ENCODE measurements around the gene REXO2. TPM values are rescaled to one million over a fixed set of nuclear protein-coding genes. Genes with fewer than 3 reads are reported as not detected.

The REXO2 gene
- total RNA-seq, 1 donor from 2014 or later, result 61.5 TPM

DNA sequence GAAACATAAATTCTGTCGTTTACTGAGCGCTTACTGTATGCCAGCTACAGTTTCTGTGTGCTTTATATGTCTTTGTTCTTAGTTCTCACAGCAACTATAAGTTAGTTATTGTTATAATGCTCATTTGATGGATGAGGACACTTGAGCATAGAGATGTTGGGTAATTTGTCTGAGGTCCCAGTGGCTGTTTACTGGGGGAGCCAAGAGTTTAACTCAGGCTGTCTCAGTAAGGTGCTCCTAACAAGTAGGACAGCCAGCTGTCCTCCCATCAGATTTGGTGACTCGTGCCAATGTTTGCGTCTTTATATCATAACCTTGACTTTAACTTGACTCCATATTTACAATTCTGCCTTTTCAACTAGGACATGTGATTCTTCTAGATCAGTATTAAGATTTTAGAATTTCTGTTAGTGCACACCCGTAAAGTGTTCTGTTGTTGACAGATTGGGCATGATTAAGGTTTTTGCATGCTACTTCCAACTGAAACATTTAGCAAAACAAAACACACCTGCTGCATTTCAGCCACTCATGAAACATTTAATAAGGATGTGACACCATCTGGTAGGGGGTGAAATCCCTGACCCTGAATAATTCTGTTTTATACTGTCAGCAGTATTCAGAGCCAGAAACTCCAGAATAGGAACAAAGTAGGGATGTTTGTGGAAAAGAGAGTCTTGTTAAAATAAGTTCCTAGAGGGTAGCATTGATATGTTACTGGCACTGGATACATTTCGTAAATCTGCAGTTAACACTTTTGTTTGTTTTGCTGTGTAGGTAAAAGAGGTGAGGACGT is 1.9 kb downstream of the REXO2 start:
- DNase-seq (ENCODE audit: low spot score), result no peak

- DNase-seq (ENCODE audit: low spot score), result no peak
Observed at GRCh38 chr11:114441921-114442320, 2.7 kb downstream of the REXO2 start.

DNA sequence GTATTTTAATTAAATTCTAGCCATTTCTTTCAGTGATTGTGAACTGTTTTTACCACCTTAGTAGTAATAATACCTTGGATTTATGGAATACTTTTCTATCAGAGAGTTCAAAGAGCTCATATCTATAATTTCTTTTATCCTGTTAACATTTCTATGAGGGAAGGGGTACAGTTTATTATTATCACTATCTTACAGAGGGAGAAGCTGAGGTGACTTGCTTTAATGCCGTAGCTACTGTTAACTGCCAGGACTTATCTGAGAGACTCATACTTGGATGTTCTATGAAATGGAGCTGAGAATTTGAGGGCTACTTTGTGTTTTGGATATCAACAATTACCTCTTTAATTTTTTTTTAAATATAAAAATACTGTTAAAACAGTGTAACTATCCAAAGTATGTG is 3.3 kb downstream of the REXO2 start:
- no peak for DNase-seq (ENCODE audit: low spot score)

DNA sequence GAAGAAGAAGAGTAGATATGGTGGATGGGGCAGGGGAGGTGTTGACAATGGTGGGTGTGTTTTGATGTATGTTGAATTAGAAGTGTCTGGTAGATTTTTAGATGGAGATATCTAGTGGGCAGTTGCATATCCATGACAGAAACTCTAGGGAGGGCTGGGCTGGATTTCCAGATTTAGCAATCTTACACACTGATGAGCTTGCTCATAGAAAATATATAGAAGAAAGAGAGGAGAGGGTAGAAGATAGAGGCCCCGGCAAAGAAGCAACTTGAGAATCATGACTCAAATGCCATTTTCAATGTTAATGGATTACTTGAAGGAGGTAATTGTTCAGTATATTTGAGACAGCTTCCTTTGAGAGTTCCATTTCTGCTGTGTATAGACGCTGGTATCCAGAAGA is 8.2 kb downstream of the REXO2 start:
- no peak for DNase-seq (ENCODE audit: low spot score)

DNA sequence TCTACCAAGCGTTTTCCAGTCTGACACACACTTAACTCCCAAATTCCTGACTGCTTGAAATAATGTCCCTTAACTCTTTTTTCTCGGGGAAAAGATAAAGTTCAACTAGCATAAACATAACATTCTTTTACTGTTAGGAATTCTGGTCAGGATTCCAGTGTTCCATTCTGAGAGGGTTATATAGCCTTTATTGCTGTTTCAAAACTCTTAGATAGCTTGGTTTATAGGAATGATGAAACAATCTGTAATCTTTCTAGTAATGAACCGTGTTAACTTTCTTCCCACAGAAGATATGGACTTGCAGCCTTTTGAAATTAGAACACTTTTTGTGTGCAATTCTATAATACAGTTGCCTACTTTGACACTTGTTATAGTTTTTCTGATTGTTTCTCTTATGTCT is 8.6 kb downstream of the REXO2 start:
- no peak for DNase-seq (ENCODE audit: low spot score)

DNA sequence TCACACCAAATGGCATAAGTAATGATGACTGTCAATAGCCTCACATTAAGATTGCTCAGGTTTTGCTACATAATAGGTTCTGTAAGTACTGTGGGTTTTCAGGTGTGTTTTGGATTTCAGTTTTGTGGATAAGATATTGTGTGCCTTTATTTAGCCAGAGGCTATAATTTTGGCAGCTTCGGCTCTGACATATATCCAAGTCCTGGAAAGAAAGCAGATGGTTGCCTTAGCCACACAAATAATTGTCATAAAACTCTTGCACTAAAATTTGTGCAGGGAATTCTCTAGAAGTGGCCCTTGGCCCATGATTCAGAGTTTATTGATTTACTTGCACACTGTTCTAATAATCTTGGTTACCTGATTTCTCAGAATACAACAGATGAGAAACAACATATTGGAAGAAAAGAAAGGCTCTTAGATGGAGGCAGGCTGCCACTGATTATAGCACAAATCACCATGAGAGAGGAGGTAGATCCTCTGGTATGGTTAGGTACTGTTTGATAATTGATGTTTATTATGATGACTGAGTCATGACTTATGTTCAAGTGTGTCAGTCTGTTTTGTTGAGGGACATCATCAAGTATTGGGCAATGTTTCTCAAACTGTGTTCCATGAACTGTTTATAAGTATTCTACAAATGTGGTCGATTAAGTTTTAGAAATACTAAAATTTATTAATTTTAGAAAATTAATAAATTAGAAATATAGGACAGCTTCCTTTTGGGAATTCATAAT is 9.6 kb downstream of the REXO2 start:
- DNase-seq (ENCODE audit: low spot score), result no peak

GRCh38 chr11:114449845-114450244 is 10.6 kb downstream of the REXO2 start:
- no peak for DNase-seq (ENCODE audit: low spot score)

- DNase-seq (ENCODE audit: low spot score), result no peak
Observed at GRCh38 chr11:114452399-114452798, 13.1 kb downstream of the REXO2 start.

GRCh38 chr11:114463999-114464398 is 24.7 kb downstream of the REXO2 start:
- DNase-seq (ENCODE audit: low spot score), result no peak

DNA sequence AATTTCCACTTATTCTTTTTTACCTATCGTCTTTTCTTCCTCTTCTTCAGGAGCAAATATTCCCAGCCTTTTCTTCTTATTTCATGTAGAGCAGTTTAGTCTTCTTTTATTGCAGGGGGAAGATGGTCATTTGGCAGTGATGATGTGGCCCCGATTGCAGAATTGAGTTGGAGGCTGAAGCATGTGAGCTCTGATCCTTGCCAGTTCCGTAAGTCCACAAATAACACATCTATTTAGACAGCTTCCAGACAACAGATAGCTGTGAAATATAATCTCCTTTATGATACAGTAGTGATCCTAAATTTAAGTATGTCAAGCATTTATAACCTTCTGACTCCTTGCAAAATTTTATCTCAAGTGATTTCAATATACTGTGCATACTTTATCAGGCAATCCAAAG is 27.5 kb downstream of the REXO2 start:
- no peak for DNase-seq (ENCODE audit: low spot score)

- no peak for DNase-seq (ENCODE audit: low spot score)
Observed at GRCh38 chr11:114472661-114473060, 33.4 kb downstream of the REXO2 start.

DNA sequence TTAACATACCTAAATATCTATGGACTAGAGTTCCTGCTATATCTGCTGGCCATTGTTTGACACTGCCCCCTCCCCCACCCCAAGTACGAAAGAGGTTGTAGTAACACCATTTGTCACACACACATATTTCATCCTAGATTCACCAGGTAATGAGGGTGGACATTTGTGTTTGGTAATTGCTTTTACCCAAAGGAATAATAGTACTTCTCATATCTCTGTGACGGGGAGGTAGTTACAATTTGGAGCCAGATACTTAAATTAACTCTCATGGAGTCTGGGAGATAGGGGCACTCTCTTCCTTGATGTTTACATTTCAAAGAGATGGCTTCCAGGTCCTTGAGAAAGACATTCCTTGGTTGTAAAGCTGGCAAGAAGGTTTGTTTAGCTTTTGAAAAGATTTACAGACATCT is 38.7 kb downstream of the REXO2 start:
- DNase-seq (ENCODE audit: low spot score), result no peak

DNA sequence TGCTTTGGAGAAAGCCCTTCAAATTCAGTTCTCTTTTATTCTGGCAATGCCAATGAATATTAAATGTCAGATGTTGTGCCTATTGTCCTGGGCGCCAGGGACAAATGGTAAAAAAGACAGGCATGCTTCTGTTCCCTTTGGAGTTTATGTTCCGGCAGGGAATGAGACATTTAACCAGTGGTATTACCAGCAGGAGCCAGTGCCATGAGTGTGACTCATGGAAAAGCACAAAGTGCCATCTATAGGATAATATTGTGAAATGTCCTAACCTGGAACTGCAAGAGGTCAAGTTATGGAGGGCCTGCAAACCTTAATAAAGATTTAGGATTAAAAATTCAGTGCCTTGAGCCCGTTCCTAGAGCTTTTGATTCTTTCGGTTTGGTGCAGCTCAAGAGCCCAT is 39.5 kb downstream of the REXO2 start:
- no peak for DNase-seq (ENCODE audit: low spot score)

- no peak for DNase-seq (ENCODE audit: low spot score)
Observed at GRCh38 chr11:114479331-114479730, 40.1 kb downstream of the REXO2 start.

GRCh38 chr11:114482114-114482513 is 42.8 kb downstream of the REXO2 start:
- DNase-seq (ENCODE audit: low spot score), result no peak

GRCh38 chr11:114483929-114484328 is 44.7 kb downstream of the REXO2 start:
- DNase-seq (ENCODE audit: low spot score), result no peak

DNA sequence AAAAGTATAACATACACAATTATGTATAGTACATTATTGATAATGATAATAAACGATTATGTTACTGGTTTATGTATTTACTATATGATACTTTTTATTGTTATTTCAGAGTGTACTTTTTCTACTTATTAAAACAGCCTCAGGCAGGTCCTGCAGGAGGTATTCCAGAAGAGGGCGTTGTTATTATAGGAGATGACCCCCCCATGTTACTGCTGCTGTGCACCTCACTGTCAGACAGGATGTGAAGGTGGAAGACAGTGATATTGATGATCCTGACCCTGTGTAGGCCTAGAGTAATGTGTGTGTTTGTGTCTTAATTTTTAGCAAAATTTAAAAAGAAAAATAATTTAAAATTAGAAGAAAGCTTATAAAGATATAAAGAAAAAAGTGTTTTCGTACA is 57.6 kb downstream of the REXO2 start:
- DNase-seq (ENCODE audit: low spot score), result no peak

GRCh38 chr11:114499756-114500155 is 60.5 kb downstream of the REXO2 start:
- DNase-seq (ENCODE audit: low spot score), result no peak

Other genes starting within 250 kb of the REXO2 start
- gene NNMT, start 143.1 kb upstream of the REXO2 start, total RNA-seq, result 49.6 TPM
- 12.3 TPM for gene C11orf71, start 39.0 kb upstream of the REXO2 start, total RNA-seq
- 21.1 TPM for gene RBM7, start 38.8 kb upstream of the REXO2 start, total RNA-seq
- not detected for gene NXPE1, start 120.4 kb downstream of the REXO2 start, total RNA-seq
- gene NXPE4, start 156.3 kb downstream of the REXO2 start, total RNA-seq, result not detected
- gene NXPE2, start 239.1 kb downstream of the REXO2 start, total RNA-seq, result not detected

Measured in mucosa of gallbladder (tissue), 1 donor.